Lung (tissue), 12 donors: ENCODE results near the gene PIEZO1. TPM values are rescaled to one million over a fixed set of nuclear protein-coding genes. Genes with fewer than 3 reads are reported as not detected.
A peak's percentile ranks its signal among the peaks of the same experiment; 100 is the strongest.

Experiments
- ATAC-seq: fragments of 200-7000 bp; cut with Tn5 transposase; one replicate; pipeline ENCODE4 v1.9.1; 2020; ENCODE audit warnings: moderate number of reproducible peaks; ENCODE audit not compliant: insufficient read depth, low FRiP score
- DNase-seq, 3 donors: peaks; one replicate each; pipeline ENCODE4 v3.0.0-alpha.2; 2013 to 2017
- H3K27ac ChIP-seq, 2 donors: one replicate each; pipeline ENCODE4 v1.5.1; 2013; ENCODE audit warnings: mild to moderate bottlenecking in 2 of 2, moderate library complexity in 2 of 2, control low read depth in 1 of 2, inconsistent platforms in 1 of 2, low read depth in 1 of 2, low read length in 1 of 2
- H3K27me3 ChIP-seq, 3 donors: one replicate each; pipeline ENCODE4 v1.5.1; 2013; ENCODE audit warnings: low read length in 2 of 3; ENCODE audit not compliant: control insufficient read depth in 3 of 3, insufficient read depth in 3 of 3
- H3K36me3 ChIP-seq, 4 donors: one replicate each; pipeline ENCODE4 v1.5.1; 2013; ENCODE audit warnings: low read length in 4 of 4, mild to moderate bottlenecking in 1 of 4, moderate library complexity in 1 of 4; ENCODE audit not compliant: control insufficient read depth in 4 of 4, insufficient read depth in 4 of 4
- H3K4me1 ChIP-seq, 5 donors: one replicate each; pipeline ENCODE4 v1.5.1; 2013; ENCODE audit warnings: low read length in 5 of 5, mild to moderate bottlenecking in 2 of 5, moderate library complexity in 1 of 5; ENCODE audit not compliant: control insufficient read depth in 5 of 5, insufficient read depth in 5 of 5
- H3K4me3 ChIP-seq: one replicate; pipeline ENCODE4 v1.5.1; 2013; ENCODE audit warnings: mild to moderate bottlenecking, control low read depth, moderate library complexity
- H3K9ac ChIP-seq, 2 donors: one replicate each; pipeline ENCODE4 v1.5.1; 2013; ENCODE audit warnings: low read length in 2 of 2, control low read depth in 1 of 2; ENCODE audit not compliant: insufficient read depth in 1 of 2
- H3K9me3 ChIP-seq, 4 donors: one replicate each; pipeline ENCODE4 v1.5.1; 2013; ENCODE audit warnings: low read length in 3 of 4, mild to moderate bottlenecking in 1 of 4, moderate library complexity in 1 of 4; ENCODE audit not compliant: control insufficient read depth in 4 of 4, insufficient read depth in 3 of 4
- CTCF ChIP-seq: IDR thresholded peaks from 2 replicates; pipeline ENCODE4 v1.5.1; 2012; ENCODE audit warnings: mild to moderate bottlenecking; ENCODE audit errors: control extremely low read depth, extremely low read depth
- WGBS, 2 donors: extraction: QIAGEN DNeasy Blood & Tissue Kit; methylation state at CpG; one replicate each; pipeline ENCODE4 v1.1.7; 2013; 5-methylcytosine and 5-hydroxymethylcytosine counted together
- polyA plus RNA-seq, 2 donors: library from polyadenylated mRNA; stranded (reverse); fragments of 200-250 nt; gene quantifications; one replicate each; pipeline ENCODE4 v1.2.1, GENCODE V29; 2013
- total RNA-seq, 2 donors: library from RNA; depleted of rRNA in 1 of 2; stranded (reverse); fragments of >200 nt in 1 of 2; gene quantifications; one replicate each; pipeline ENCODE4 v1.2.1, GENCODE V29; 2014 to 2021
- donor health status: control.
- donor health status: control.
- donor health status: Bipolar disorder and iron deficiency.
- donor health status: healthy.
- donor health status: DM: yes; HTN: yes; CAD: no.

PIEZO1 gene
- total and polyA plus RNA-seq, 4 donors: 113 to 207 (median 190) TPM

DNA sequence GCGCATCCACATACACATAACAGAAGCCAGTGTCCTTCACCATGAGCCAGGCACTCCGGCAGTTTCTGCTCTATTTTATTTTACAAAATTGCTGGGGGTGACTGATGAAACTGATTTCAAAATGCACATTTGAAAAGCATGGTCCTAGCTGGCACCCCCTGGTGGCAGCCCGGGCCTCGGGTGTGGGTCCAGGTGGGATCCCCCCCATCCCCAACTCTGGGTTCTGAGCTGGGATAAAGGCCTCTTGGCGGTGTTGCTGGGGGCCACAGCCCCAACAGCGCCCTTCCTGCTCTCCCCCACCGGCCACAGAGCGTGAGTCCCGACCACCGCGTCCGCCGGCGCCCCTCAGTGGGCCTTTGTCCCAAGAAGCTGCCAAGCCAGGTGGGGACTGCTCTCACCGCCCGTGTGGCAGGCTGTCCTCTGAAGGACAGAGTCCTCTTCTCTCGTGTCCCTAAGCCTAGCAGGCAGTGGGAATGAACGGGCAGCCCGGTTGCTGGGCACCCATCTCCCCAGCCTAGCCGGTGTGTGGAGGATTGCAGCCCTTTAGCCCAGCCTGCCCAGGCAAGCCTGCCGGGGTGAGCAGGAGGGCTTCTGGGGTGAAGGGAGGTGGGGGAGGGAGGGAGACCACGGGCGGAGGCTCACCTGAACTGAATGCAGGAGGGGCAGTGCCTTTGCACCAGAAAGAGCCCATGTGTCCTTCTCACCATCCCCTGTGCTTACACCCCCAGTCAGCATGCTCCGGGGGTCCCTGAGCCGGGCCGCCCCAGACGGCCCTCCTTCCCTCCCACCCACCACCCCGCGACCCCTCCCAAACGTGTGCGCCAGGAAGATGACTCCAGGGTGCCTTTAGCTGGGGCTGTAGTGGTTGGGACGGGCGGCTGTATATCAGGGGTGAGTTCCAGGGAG, 99.6 kb downstream of the PIEZO1 start:
- H3K27ac ChIP-seq: no peak overlapping the region
- peaks cover 0 to 10% (median 0%) of the 10 kb centered on the region in 5 donors for H3K4me1 ChIP-seq

DNA sequence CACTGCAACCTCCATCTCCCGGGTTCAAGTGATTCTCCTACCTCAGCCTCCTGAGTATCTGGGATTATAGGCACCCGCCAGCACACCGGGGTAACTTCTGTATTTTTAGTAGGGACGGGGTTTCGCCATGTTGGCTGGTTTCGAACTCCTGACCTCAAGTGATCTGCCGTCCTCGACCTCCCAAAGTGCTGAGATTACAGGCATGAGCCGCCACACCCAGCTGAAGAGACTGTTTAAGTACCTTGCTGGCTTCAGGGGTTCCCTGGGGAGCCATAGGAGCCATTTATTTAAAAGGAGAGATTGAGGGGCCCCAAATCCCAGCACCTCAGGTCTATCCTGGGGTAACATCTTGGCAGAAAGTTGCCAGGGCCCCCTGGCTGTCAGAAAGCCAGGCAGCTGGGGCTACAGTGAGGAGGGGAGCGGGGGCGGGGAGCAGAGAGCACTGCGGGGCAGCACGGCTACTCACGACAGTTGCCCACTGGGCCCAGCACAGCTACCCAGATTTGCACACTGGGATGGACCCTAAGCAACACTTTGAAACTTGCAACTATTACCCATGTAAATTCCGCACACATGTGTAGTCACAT, 100.4 kb downstream of the PIEZO1 start:
- Histone ChIP-seq H3K27me3 (peaks cover 0 to 52% (median 37%) of the 10 kb centered on the region in 3 donors), H3K4me3 (no peak overlapping the region), H3K9ac (no peak overlapping the region), H3K36me3 (no peaks in the 10 kb centered on the region), H3K27ac (no peak overlapping the region), H3K9me3 (no peaks in the 10 kb centered on the region), H3K4me1 (peaks cover 0 to 10% (median 0%) of the 10 kb centered on the region in 5 donors)
- DNase-seq (no peak), ATAC-seq (no peak)
- whole genome bisulfite sequencing, 2 donors: 68 to 70% methylated on average over 15 of the region's 15 CpGs
- TF ChIP-seq CTCF: no peak

More for the DNA sequence above, 99.6 kb downstream of the PIEZO1 start:
- H3K9me3 ChIP-seq: no peaks in the 10 kb centered on the region
- no peak overlapping the region for H3K4me3 ChIP-seq
- no peak for TF ChIP-seq CTCF
- H3K27me3 ChIP-seq: peaks cover 0 to 52% (median 37%) of the 10 kb centered on the region in 3 donors
- DNase-seq: no peak
- no peaks in the 10 kb centered on the region for H3K36me3 ChIP-seq
- WGBS, 2 donors: 6 to 7% methylated on average over 33 of the region's 33 CpGs
- H3K9ac ChIP-seq: no peak overlapping the region
- no peak for ATAC-seq

DNA sequence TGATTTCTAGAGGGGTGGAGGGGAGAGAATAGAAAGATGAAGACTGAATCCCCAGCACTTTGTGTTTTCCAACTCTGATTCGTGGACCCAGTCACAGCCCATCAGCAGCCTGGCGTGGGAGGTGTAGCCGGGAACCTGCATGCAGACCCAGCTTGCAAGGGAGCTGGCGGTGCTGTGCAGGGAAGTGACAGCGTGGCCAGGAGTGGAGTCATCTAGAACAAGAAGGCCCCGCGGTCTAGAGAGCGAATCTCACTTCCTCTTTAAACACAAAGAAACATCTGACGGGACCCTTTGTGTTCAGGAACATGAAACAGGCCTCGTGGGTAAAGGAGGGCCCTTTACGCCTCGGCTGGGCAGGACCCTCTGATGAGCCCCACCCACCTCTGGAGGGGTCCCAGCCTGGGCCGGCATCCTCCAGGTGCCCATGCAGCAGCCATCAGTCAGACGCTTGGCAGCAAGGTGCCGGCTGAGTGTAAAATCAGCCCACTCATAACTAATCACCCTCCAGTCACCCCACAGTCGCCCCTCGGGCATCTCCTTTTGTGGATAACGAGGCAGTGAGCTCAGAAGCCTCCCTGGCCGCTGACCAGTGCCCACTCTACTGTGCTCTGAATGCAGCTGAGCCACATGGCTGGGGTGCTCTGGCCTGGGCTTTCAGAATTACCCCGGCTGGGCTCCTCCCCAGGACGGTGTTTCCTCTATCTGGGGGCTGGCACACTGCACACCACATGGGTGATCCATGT, 103.1 kb downstream of the PIEZO1 start:
- WGBS, 2 donors: 23 to 33% methylated on average over 21 of the region's 21 CpGs
- DNase-seq (peak in 1 of 3 donors; percentile 20), ATAC-seq (no peak)
- Histone ChIP-seq H3K27ac (peak overlapping the region in 1 of 2 donors; percentile 60), H3K27me3 (peaks cover 0 to 37% (median 23%) of the 10 kb centered on the region in 3 donors), H3K36me3 (no peaks in the 10 kb centered on the region), H3K4me3 (no peak overlapping the region), H3K9ac (no peak overlapping the region), H3K4me1 (peaks cover 0 to 9% (median 0%) of the 10 kb centered on the region in 5 donors), H3K9me3 (no peaks in the 10 kb centered on the region)
- TF ChIP-seq CTCF: no peak
